ENCODE measurements around the gene ESR1. TPM values are rescaled to one million over a fixed set of nuclear protein-coding genes. Genes with fewer than 3 reads are reported as not detected.

Gene ESR1
- total and polyA plus RNA-seq, 2 donors (not counting 3 experiments of a cell fraction or from before 2014, with no cell fraction given) = 0.01 TPM; not detected in 1

DNA sequence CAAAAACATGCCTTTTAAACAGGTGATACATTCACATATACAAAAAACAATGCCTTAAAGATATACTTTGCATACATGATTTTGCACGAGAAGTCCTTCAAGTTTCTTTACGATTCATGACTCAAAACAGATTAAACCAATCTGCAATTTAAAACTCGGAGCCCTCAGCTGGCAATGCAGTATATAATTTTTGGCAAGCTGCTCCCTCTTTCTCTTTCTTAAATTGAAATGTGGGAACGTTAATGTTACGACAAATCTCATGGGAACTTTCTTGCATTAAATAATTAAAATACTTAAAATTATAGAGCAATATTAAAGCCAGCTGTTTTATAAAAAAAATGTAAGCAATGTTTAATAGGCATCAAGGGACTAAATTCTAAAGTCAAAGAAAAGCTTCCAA lies 334.6 kb downstream of the ESR1 start:
- FAIRE-seq = no peak
- H3K9me3 ChIP-seq (replicated peaks; ENCODE audit: control insufficient read depth, insufficient read depth, low read length) = no peaks in the 10 kb centered on the region
- no TSS peak for BruUV-seq (replicated peaks)
- no peak overlapping the region for H2AFZ ChIP-seq (ENCODE audit: low read depth, low read length)
- ChIA-PET CTCF (interaction anchor here (1.3 to 1.7 kb wide), 3 partner anchors 11 to 377 kb away, joined by 3 to 6 read pairs (median 4); no protein-coding TSS in a partner anchor), POLR2A (no interaction called here)
- no peaks in the 10 kb centered on the region for H3K9me1 ChIP-seq (replicated peaks; ENCODE audit: control insufficient read depth, extremely low read depth, insufficient read depth, low read length)
- peaks cover 0 to 6% of the 10 kb centered on the region in 2 experiments for H3K36me3 ChIP-seq (ENCODE audit: control insufficient read depth in 2 of 2, extremely low read depth in 1 of 2, insufficient read depth in 2 of 2, low read length in 2 of 2)
- H3K4me3 ChIP-seq (replicated peaks in 1 of 3; ENCODE audit: insufficient read depth in 1 of 3, low read depth in 1 of 3, low read length in 3 of 3) = no peak overlapping the region
- no peak for DNase-seq (ENCODE audit: low read depth, low spot score)
- no peaks in the 10 kb centered on the region for H3K4me1 ChIP-seq (ENCODE audit: control insufficient read depth, extremely low read depth, insufficient read depth, low read length)
- no peak overlapping the region for H3K9ac ChIP-seq (replicated peaks; ENCODE audit: extremely low read depth, insufficient read depth, low read length)
- no peaks in the 10 kb centered on the region for H3K27me3 ChIP-seq (ENCODE audit: control insufficient read depth in 2 of 2, insufficient read depth in 2 of 2, low read length in 2 of 2)
- H4K20me1 ChIP-seq (replicated peaks; ENCODE audit: control insufficient read depth, extremely low read depth, insufficient read depth, low read length) = no peaks in the 10 kb centered on the region
- intact Hi-C loops (cut with micrococcal nuclease) = no loop called here
- H3K4me2 ChIP-seq (ENCODE audit: insufficient read depth, low read length) = no peak overlapping the region
- no peak overlapping the region for H3K27ac ChIP-seq (ENCODE audit: insufficient read depth, low read depth, low read length)
- TF ChIP-seq, protein P1, sequence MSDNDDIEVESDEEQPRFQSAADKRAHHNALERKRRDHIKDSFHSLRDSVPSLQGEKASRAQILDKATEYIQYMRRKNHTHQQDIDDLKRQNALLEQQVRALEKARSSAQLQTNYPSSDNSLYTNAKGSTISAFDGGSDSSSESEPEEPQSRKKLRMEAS (IDR thresholded peaks at IDR 0.05; ENCODE audit: insufficient read depth, insufficient read length) = no peak
- no peak for TF ChIP-seq MYC (IDR thresholded peaks at IDR 0.05; ENCODE audit: low read depth, low read length)
- TF ChIP-seq GATA2 (IDR thresholded peaks at IDR 0.05; ENCODE audit: insufficient read depth, insufficient read length, low read depth, low read length) = no peak
- TF ChIP-seq POLR2A (IDR thresholded peaks at IDR 0.05; ENCODE audit: low read depth, low read length) = no peak
- no peak for TF ChIP-seq JUN (IDR thresholded peaks at IDR 0.05; ENCODE audit: borderline replicate concordance, insufficient read depth, insufficient read length, low read depth)
- TF ChIP-seq FOS (IDR thresholded peaks at IDR 0.05; ENCODE audit: borderline replicate concordance, insufficient read depth, low read length) = no peak
- TF ChIP-seq, protein P2, sequence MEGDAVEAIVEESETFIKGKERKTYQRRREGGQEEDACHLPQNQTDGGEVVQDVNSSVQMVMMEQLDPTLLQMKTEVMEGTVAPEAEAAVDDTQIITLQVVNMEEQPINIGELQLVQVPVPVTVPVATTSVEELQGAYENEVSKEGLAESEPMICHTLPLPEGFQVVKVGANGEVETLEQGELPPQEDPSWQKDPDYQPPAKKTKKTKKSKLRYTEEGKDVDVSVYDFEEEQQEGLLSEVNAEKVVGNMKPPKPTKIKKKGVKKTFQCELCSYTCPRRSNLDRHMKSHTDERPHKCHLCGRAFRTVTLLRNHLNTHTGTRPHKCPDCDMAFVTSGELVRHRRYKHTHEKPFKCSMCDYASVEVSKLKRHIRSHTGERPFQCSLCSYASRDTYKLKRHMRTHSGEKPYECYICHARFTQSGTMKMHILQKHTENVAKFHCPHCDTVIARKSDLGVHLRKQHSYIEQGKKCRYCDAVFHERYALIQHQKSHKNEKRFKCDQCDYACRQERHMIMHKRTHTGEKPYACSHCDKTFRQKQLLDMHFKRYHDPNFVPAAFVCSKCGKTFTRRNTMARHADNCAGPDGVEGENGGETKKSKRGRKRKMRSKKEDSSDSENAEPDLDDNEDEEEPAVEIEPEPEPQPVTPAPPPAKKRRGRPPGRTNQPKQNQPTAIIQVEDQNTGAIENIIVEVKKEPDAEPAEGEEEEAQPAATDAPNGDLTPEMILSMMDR (IDR thresholded peaks at IDR 0.05; ENCODE audit: extremely low read depth in 1 of 2, insufficient read depth in 1 of 2, low read depth in 1 of 2, low read length in 2 of 2) = no peak
- no peak for TF ChIP-seq POLR2AphosphoS5 (IDR thresholded peaks at IDR 0.05; ENCODE audit: insufficient read depth, low read depth, low read length)
- no peak for TF ChIP-seq EZH2 (IDR thresholded peaks at IDR 0.05; ENCODE audit: borderline replicate concordance, low read depth, low read length, severe bottlenecking)
- dilution Hi-C loops (cut with MboI; ENCODE audit: extremely low pct_ligation_motif_present, low sequenced_read_pairs) = no loop called here
- no peaks in the 10 kb centered on the region for H3K79me2 ChIP-seq (ENCODE audit: control insufficient read depth, insufficient read depth, low read length)
